ENCODE measurements around the gene C1orf87.
"Not testable (repeated sequence)": the region's sequence is repeated elsewhere in the genome, so short reads cannot be mapped to it uniquely, and the experiment has no call there.

C1orf87 gene

DNA sequence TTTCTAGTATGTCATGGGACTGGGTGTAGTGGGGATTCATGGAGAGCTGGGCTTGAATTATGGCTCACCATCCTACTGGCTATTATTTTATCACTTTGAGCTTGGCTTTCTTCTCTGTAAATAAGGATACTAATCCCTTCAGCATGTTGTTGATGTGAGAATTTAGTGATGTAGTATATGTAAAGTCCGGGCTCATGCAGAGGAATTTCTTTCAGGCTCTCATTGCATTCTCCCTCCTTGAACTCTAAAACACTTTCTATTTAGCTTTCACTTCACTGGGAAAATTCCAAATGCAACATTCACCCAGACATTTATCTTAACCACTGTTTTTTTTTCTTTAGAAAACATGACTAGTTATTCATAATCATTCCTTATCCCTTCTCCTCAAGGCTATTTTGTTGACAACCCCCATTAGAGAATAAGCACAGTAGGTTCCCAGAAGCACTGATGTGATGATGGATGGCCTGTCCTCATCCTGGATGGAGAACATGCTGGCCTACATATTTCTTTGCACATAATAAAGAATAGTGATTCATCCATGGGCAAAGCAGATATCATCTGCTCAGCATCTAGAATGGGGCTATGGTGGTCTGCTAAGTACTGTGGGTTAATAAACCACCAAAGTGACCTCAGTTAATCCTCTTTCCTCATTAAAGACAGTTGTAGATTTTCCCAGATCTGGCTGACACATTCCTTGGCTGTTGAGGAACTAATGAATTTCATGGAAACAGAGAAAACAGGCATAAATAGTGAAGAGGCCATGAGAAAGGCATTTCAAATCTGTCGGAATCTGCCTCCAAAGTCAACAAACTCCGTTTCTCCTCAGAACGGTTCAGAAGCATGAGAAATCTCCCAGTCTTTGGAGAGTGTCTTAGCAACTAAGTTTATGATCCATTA lies 79.0 kb downstream of the C1orf87 start:
- no peak for DNase-seq (ENCODE audit: low read depth in 2 of 2)

DNA sequence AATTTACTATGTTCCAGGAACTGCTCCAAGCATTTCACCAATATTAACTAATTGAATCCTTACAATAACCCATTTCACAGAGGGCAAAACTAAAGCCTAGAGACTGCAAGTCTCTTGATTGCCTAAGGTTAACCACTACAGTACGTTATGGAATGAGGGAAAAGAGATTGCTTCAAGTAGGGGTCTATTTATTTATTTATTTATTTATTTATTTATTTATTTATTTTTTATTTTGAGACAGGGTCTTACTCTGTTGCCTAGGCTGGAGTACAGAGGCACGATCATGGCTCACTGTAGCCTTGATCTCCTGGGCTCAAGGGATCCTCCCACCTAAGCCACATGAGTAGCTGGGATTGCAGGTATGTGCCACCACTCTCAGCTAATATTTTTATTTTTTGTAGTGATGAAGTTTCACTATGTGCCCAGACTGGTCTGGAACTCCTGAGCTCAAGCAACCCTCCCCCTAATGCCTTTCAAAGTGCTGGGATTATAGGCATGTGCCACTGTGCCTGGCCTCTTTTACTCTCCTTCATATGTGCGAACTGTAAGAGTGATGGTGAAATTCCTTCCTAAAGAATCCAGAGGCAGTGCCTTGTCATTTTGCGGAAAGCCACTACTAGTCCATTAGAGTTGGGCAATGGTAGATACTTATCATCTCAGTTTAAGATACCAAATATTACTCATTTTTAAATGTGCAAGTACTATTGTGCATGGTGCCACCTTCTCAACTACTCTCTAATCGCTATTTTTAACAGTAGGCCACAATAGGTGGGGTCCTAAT lies 81.3 kb downstream of the C1orf87 start:
- no peak for DNase-seq (ENCODE audit: low read depth in 2 of 2)

DNA sequence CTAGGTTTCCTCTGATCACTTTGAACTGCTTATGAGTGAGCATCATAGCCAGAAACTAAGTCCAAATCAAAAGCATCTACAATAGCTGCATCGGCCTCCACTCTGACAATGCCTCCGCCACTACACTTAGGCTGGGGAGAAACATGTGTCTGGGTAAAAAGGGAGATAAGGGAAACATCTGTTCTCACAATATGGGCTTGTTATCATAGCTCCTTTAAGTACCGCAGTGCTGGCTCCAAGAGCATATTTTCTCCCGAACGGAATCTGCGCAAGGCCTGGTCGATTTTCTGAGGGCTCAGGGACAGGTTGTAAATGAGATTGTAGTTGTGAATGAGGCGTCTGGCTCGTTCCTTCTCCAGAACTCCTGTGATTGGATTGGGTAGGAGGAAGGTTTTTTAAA lies 83.1 kb downstream of the C1orf87 start:
- DNase-seq (ENCODE audit: low read depth in 2 of 2), result no peak

DNA sequence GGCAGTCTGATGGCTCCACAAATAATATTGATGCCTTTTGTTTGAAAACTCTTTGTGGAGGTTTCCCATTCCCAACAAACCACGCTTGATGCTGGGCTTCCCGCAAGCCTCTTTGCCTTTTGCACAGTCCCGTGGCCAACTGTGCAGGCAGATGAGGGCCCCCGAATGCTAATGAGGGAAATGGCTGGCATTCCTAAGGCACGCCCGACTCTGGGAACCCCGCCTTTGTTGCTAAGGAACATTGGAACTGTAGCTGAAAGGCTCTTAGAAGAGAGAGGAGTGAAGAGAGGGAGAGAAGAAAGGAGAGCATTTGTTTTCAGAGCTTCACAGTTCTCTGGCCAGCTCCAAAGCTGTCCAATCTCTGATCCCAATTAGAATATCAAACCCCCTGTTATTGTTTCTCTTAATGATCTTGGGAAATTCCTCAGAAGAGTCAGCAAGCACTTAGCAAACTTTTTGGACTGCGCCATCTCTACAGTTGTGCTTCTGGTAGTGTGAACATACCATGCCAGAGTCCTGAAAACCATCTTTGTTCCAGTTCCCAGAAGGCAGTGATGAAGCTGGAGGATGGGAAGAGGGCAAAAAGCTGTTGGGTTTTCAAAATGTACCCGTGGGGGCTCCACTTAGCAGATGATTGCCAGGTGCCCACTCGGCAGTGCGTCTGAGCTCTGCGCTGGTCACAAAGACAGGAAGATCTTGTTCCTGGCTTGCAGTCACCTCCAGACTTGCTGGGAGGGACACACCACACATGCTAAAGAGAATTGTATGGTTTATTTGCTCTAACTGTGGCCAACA lies 86.9 kb downstream of the C1orf87 start:
- DNase-seq (ENCODE audit: low read depth in 2 of 2), result no peak

DNA sequence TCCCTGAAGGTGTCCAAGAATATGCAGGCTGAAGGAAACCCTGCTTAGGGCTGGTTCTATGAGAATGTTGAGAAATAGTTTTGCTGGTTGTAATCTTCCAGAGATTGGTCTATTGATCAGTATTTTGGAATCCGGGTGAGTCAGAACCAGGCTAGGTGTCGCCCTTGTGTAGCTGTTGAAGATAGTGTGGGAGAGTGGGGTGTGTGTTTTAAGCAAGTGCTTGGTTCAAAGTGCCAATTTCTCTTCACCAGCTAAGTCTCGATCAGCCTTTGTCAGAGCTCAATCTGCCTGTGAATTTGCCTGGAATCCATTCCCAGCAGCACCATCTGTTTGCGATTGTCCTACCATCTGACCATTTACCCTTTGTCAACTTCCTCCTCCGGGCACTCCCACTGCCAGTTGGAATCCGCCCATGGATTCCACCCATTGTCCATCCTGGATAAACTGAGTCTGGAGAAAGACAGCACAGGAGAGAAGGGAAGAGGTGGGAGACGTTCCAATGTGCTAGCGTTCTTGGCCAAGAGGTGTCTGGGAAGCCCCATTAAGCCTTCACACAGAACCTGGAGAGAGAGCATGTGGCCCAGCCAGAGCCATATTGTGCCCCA lies 87.6 kb downstream of the C1orf87 start:
- no peak for DNase-seq (ENCODE audit: low read depth in 2 of 2)

DNA sequence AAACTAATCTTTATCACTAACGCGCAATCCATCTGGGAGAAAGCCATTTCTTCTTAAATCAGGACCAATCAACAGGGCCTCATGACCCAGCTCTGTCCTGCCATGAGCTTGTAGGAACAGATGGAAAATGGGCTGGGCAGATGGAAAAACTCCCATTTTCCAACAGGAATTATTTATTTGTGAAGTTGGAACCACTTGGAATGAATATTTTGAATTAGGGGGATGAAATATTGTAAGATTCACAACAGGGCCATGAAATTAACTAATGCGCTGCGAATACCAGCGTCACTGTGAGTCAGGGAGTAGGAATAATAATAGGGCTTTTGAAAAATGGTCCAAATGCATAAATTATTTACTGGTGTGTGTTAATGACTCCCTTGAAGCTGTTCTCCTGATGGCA lies 93.9 kb downstream of the C1orf87 start:
- no peak for DNase-seq (ENCODE audit: low read depth in 2 of 2)

DNA sequence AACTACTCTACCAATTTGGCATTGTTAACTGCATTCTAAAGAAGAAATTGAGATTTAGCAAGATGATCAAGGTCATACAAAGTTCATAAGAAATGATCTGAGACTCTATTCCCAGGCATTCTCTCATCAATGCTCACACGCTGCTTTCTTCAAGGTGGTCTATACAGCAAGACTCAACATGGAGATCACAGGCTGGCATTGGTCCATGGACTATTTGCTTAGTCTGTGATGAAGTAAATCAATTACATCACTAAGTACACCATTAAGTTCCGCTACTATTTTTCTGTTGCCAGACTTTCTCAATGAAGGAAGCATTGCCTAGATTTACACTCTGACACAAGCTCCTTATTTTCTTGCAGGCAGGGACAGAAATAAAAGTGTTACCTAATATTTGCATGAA lies 95.1 kb downstream of the C1orf87 start:
- no peak for DNase-seq (ENCODE audit: low read depth in 2 of 2)

DNA sequence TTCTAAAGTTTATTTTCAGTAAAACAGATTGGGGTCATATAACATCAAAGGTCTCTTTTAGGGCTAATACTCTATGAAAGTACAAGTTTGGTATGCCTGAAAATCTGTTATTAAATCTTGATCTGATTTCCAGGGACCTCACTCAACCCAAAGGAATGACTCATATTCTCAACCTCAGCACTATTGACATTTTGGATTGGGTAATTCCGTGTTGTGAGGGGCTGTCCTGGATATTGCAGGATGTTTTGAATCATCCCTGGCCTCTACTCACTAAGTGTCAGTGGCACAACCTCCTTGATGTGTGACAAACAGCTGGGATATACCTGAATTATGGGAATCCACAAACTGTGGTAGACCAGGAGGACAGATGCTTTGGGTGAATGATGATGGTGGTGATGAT lies 95.5 kb downstream of the C1orf87 start:
- DNase-seq (ENCODE audit: low read depth in 2 of 2), result no peak

DNA sequence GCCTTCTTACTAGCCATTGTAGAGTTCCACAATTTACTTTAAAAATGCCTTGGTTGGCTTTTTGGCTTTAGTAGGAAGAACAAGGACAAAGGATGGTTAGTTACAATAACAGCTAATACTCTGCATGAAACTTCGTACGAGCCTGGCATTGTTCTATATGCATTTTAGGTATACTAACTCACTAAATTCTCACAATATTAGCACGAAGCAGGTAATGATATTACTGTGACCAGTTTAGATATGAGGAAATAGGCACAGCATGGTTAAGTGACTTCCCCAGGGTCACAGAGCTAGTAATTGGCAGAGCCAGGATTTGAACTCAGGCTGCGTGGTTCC lies 96.5 kb downstream of the C1orf87 start:
- DNase-seq (ENCODE audit: low read depth in 2 of 2), result no peak

DNA sequence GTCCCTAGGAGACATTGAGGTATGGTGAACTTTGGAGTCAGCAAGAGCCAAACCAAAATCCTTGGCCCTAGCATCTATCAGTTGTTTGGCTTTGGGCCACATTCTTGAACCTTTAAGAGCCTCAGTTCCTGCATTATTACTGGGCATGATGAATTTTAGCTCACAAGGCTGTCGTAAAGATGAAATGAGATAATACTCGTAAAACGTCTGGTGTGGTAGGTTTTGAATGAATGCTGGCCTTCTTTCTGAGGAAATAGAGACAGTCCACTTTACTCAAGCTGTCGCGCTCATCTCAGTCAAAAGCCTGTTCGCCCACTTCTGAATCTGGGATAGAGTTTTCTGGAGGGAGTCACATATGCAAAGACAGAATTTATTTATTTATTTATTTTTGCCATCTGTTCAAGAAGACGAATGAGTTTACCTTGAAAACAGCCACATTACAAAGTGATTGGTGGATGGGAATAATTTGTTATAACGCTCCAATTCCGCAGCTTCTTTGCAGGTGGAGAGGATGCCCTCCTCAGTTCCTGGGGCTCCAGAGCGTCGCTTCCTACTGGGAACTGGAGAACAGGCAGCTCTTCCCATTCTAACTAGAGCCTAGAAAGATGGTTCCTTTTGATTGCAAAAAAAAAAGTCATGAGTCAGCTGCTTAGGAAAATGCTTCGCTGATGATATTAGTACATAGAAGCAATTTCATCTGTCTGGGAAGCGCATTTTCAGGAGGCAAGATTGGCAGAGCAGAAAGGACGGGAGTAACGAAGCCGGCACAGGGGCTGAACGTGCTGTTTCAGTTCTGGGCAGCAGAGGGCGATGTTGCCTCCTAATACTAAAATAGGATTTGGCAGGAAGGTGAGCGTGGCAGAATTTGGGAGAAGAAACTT lies 97.1 kb downstream of the C1orf87 start:
- DNase-seq (ENCODE audit: low read depth in 2 of 2), result peak in 1 of 2 donors; percentile 5

DNA sequence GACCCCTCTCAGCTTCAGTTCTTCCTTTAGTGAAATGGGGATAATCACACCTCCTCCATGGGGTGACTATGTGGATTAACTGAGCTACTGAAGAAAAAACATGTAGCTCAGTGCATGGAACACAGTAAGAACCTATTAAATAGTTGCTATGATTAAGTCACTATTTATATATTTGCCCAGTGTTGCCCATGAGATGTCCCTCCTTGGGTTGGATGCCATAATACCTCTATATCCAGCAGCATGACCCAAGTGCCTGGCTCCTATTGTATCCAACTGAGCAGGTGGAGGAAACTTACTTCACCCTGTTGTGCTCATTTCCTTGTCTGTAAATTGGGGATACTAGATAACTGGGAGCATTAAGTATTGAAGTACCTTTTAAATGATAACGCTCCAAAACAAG lies 99.9 kb downstream of the C1orf87 start:
- no peak for DNase-seq (ENCODE audit: low read depth in 2 of 2)

DNA sequence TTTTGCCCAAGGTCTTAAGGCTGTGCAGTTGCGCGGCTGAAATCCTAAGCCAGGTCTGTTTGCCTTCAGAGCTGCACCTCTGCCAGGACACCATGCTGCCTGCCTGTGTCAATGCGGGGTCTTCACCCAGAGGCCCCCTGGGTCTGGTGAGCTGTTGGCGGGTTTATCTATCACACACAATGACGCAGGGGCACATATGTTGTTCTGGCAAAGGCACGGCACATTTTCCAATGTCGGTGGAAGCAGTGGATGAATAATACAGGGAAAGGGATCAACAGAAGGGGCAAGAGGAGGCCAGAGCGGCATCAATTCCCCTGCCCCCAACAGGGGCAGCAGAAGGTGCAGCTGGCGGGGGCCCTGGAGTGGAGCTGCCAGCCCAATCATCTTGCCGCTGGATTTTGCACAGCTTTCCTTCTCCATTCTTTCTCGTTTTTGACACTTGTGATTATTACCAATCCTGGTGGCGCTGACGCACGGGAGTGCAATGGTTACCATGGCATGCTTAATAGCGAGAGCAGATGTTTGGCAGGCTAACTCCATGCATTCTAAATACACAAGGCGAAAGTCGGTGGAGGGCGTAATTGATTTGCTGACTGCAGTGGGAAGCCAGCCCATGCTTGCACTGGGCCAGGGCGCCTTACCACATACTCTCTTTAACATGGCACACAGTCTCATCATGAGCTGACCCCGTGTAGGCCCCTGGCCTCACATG lies 101.2 kb downstream of the C1orf87 start:
- no peak for DNase-seq (ENCODE audit: low read depth in 2 of 2)

DNA sequence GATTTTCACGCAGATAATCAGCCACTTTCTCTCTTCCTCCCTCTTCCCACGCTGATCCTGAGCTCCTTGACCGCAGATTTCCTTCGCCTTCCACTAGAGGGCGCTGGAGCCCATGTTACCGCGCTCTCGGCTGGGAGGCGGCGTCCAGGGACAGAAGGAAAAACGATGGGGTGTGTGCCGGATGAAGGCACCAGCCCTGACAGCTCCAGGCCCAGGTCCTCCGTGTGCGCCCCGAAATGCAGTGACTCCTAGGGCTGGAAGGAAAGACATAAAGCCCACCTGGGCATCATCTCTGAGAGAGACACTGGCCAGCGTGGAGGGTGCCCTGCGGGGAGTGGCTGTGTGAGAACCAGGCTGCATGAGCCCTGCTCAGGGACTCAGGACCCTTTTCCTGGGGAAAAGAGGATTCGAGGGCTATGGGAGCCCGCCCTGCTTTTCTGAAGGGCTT lies 102.1 kb downstream of the C1orf87 start:
- peak in 1 of 2 donors; percentile 4 for DNase-seq (ENCODE audit: low read depth in 2 of 2)

DNA sequence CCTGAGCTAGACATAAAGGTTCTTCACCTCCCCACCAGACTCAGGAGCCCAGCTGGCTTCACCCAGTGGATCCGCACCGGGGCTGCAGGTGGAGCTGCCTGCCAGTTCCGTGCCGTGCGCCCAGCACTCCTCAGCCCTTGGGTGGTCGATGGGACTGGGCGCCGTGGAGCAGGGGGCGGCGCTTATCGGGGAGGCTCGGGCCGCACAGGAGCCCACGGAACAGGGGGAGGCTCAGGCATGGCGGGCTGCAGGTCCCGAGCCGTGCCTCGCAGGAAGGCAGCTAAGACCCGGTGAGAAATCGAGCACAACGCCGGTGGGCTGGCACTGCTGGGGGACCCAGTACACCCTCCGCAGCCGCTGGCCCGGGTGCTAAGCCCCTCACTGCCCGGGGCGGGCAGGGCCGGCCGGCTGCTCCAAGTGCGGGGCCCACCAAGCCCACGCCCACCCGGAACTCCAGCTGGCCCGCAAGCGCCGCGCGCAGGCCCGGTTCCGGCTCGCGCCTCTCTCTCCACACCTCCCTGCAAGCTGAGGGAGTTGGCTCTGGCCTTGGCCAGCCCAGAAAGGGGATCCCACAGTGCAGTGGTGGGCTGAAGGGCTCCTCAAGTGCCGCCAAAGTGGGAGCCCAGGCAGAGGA lies 103.9 kb downstream of the C1orf87 start:
- DNase-seq (ENCODE audit: low read depth in 2 of 2), result not testable (repeated sequence)

DNA sequence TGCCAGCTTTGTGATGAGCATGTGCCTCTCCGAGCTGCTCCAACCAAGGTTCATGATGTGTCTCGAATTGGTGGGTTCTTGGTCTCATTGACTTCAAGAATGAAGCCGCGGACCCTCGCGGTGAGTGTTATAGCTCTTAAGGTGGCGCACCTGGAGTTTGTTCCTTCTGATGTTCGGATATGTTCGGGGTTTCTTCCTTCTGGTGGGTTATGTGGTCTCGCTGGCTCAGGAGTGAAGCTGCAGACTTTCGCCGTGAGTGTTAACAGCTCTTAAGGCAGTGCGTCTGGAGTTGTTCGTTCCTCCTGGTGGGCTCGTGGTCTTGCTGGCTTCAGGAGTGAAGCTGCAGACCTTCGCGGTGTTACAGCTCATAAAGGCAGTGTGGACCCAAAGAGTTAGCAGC lies 104.8 kb downstream of the C1orf87 start:
- not testable (repeated sequence) for DNase-seq (ENCODE audit: low read depth in 2 of 2)

DNA sequence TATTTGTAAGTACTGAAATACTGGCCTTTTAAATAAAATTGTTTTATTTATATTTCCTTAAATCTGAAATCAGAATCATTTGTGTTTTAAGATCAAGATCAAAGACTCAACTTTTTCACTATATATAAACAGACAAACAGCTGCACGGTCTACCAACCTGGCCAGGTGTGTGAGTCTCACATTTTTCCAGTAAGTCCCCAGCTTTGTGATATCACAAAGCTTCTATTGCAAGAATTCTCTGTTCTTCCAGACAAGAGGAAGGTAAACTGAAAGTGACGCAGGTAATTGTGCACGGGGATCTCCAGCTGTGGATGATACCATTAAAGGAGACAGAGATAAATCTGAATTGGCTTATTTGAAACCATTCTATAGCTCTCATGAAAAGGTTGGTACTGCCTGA lies 105.8 kb downstream of the C1orf87 start:
- no peak for DNase-seq (ENCODE audit: low read depth in 2 of 2)

DNA sequence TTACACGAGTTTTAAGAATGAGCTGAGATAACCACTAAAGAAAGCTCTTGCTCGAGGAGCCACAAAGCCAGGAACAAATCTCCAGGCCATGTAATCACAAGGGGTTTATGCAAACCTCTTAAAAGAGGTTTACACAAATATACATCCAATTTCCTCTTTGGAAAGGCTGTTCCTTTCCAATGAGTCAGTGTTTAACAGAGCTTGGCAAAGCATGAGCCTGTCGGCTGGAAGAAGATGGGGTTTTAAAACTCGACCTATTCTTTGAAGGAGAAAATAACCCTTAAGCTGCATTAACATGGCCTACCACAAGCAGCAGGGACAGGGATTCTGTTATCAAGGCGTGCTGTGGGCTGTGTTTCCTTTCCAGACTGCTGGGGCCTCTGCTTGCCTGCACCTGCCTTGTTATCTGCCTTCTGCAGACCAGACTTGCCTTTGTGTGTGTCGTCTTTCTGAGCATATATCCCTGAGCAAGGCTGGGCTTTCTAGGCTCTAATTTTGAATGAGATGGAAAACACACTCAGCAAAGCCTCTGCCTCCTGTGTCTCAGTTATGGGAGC lies 106.4 kb downstream of the C1orf87 start:
- DNase-seq (ENCODE audit: low read depth in 2 of 2), result no peak

DNA sequence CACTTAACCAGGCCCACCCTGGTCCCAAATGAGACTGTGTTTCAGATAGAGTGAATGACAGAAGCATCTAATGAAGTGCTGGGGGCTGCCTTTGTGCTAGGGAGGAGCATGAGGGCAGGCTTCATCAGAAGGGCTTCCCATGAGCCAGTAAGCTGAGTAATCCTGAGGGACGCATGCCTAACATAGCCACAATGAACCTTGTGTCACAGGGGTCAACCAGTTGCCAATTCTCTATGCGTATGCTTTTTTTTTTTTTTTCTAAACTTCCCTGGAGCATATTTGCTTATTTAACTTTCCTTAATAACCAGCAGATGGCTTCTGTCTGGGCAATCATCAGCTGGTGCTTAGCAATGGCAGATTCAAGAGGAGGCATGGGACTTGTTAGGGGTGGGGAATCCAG lies 121.5 kb downstream of the C1orf87 start:
- DNase-seq (ENCODE audit: low read depth in 2 of 2), result no peak

DNA sequence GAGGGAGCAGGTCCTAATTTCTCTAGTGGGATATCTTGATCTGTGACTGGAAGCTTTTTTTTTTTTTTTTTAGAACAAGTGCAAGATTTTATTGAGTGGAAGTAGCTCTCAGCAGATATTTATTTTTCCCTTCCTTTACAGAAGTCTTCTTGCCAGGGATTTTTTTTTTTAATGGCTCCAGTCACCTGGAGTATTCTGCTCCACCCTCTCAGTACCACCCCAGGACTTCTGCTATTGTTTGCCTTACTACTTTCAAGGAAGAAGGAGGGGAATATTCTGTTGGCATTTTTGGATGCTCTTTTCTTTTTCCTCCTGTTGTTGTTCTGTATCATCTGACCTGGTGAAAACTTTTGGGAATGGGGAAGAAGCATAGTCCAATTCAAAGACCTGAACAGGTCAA lies 123.9 kb downstream of the C1orf87 start:
- DNase-seq (ENCODE audit: low read depth in 2 of 2), result no peak

Data from stimulated activated CD8-positive, alpha-beta memory T cell treated with anti-CD3 and anti-CD28 coated beads, Interleukin-7, amount 100 ng/mL, for 4 hours (primary cell).